K562 (cell line): ENCODE data around the gene PCYT1A. TPM values are rescaled to one million over a fixed set of nuclear protein-coding genes. Genes with fewer than 3 reads are reported as not detected.

ENCODE experiments used
- ATAC-seq: fragments of 200-7000 bp; cut with Tn5 transposase; 3 replicates; pipeline ENCODE4 v1.9.1; 2020; ENCODE audit warnings: moderate library complexity
- BruUV-seq: library from RNA; stranded (reverse); fragments of 400-500 nt; replicated peaks from 2 replicates; lab custom pipeline; 2021; lab: Mats Ljungman, UMichigan
- CTCF ChIA-PET: fragments of 300-600 bp; formaldehyde crosslinking; extraction: SDS; loops from one replicate; lab custom pipeline; 2021; ENCODE audit warnings: low intra/inter-chr PET ratio; lab: Yijun Ruan, JAX
- POLR2A ChIA-PET: fragments of 300-600, 350-650 bp; sonication (Branson Sonifier 250); formaldehyde crosslinking; extraction: SDS; loops from one replicate; lab custom pipeline; 2021; ENCODE audit warnings: antibody characterized with exemption, inconsistent platforms; lab: Yijun Ruan, JAX
- DNase-seq, 4 experiments: peaks; one replicate each; pipeline versions ENCODE4 v3.0.0 to v3.0.0-alpha.2; 2011 to 2018; ENCODE audit warnings: low spot score in 3 of 4, mixed read lengths in 3 of 4; ENCODE audit errors: extremely low read depth in 1 of 4
- FAIRE-seq: peaks from 2 replicates; lab custom pipeline; 2011; peaks lifted over from hg19 to GRCh38; lab: Jason Lieb, UNC
- H2AFZ ChIP-seq: 2 replicates; pipeline ENCODE4 v1.6.0; 2011; ENCODE audit warnings: low read depth, low read length, control low read depth, inconsistent platforms
- H3K27ac ChIP-seq: fragments of 200-600 bp; 3 replicates; pipeline ENCODE4 v1.8.0; 2011; ENCODE audit warnings: low read depth, mild to moderate bottlenecking, control low read depth, inconsistent platforms, low read length, moderate library complexity, mixed read lengths; ENCODE audit errors: extremely low read depth
- H3K27me3 ChIP-seq, 2 experiments: fragments of 300-600 bp in 1 of 2; 2 replicates in 1 of 2; 3 replicates in 1 of 2; pipeline versions ENCODE4 v1.6.0 to v1.8.0; 2011; ENCODE audit warnings: inconsistent platforms in 2 of 2, low read length in 2 of 2, mild to moderate bottlenecking in 1 of 2, mixed read lengths in 1 of 2, moderate library complexity in 1 of 2; ENCODE audit not compliant: control insufficient read depth in 2 of 2, insufficient read depth in 2 of 2
- H3K36me3 ChIP-seq: fragments of 300-600 bp; 3 replicates; pipeline ENCODE4 v1.8.0; 2011; ENCODE audit warnings: mild to moderate bottlenecking, low read length, inconsistent platforms; ENCODE audit not compliant: control insufficient read depth, insufficient read depth
- H3K4me1 ChIP-seq, 2 experiments: fragments of 200-600 bp in 1 of 2; replicated peaks in 1 of 2; 2 replicates in 1 of 2; 3 replicates in 1 of 2; pipeline versions ENCODE4 v1.5.1 to v1.8.0; 2011; ENCODE audit warnings: inconsistent platforms in 2 of 2, low read length in 2 of 2, mild to moderate bottlenecking in 1 of 2, mixed read lengths in 1 of 2, moderate library complexity in 1 of 2; ENCODE audit not compliant: control insufficient read depth in 2 of 2, insufficient read depth in 2 of 2
- H3K4me2 ChIP-seq: 2 replicates; pipeline ENCODE4 v1.6.1; 2011; ENCODE audit warnings: low read length, control low read depth, inconsistent platforms, mixed read lengths; ENCODE audit not compliant: insufficient read depth
- H3K4me3 ChIP-seq: fragments of 200-600 bp; sonication (generic), shearing (Covaris generic); 2 replicates; pipeline ENCODE4 v1.5.1; 2016; ENCODE audit warnings: control low read depth, inconsistent platforms
- H3K79me2 ChIP-seq: fragments of 200-600 bp; 3 replicates; pipeline ENCODE4 v1.8.0; 2011; ENCODE audit warnings: low read length, inconsistent platforms; ENCODE audit not compliant: control insufficient read depth, insufficient read depth
- H3K9ac ChIP-seq, 2 experiments: 2 replicates each; pipeline versions ENCODE4 v1.6.0 to v1.6.1; 2011; ENCODE audit warnings: low read depth in 2 of 2, low read length in 2 of 2, control low read depth in 1 of 2, inconsistent platforms in 1 of 2, mild to moderate bottlenecking in 1 of 2, mixed read lengths in 1 of 2; ENCODE audit not compliant: insufficient read depth in 1 of 2
- H3K9me1 ChIP-seq: one replicate; pipeline ENCODE4 v1.6.0; 2011; ENCODE audit warnings: inconsistent platforms, mild to moderate bottlenecking, low read length, moderate library complexity; ENCODE audit not compliant: control insufficient read depth, insufficient read depth
- H3K9me3 ChIP-seq: replicated peaks from 2 replicates; pipeline ENCODE4 v1.5.1; 2011; ENCODE audit warnings: low read depth, low read length, inconsistent platforms; ENCODE audit not compliant: control insufficient read depth, insufficient read depth
- H4K20me1 ChIP-seq: replicated peaks from 2 replicates; pipeline ENCODE4 v1.6.1; 2011; ENCODE audit warnings: low read length, inconsistent platforms, mixed read lengths; ENCODE audit not compliant: control insufficient read depth, insufficient read depth
- ARID1B ChIP-seq: fragments of 450-650 bp; IDR thresholded peaks from 2 replicates; pipeline ENCODE4 v1.6.1; 2016; ENCODE audit warnings: antibody characterized with exemption, mild to moderate bottlenecking, inconsistent platforms
- ARID2 ChIP-seq: fragments of 450-650 bp; IDR thresholded peaks from 2 replicates; pipeline ENCODE4 v1.6.1; 2017; ENCODE audit warnings: antibody characterized with exemption, mild to moderate bottlenecking
- CGGBP1 ChIP-seq: fragments of 250-450 bp; sonication (Bioruptor Pico); IDR thresholded peaks from 2 replicates; pipeline ENCODE4 v1.9.0; 2021; ENCODE audit warnings: mild to moderate bottlenecking
- ELK3 ChIP-seq: fragments of 450-650 bp; formaldehyde crosslinking; IDR thresholded peaks from 2 replicates; pipeline ENCODE4 v1.4.0; 2020; ENCODE audit warnings: mild to moderate bottlenecking
- FOXA1 ChIP-seq: fragments of 450-650 bp; IDR thresholded peaks from 2 replicates; pipeline ENCODE4 v1.6.1; 2016; ENCODE audit warnings: mild to moderate bottlenecking, borderline replicate concordance
- FOXA3 ChIP-seq, 2 experiments: fragments of 450-650 bp in 1 of 2; sonication (generic) in 1 of 2; formaldehyde crosslinking; IDR thresholded peaks in 1 of 2; conservative IDR thresholded peaks in 1 of 2; 2 replicates each; pipeline versions ENCODE4 v1.4.0 to v1.8.0; 2020 to 2022; ENCODE audit warnings: mild to moderate bottlenecking in 2 of 2, missing genetic modification reagents in 1 of 2
- HNRNPH1 ChIP-seq: fragments of 200-400 bp; formaldehyde crosslinking; optimal IDR thresholded peaks from 2 replicates; pipeline ENCODE3; 2017; ENCODE audit warnings: low read depth, mild to moderate bottlenecking, low read length, moderate library complexity
- JUNB ChIP-seq: fragments of 450-650 bp; formaldehyde crosslinking; conservative IDR thresholded peaks from 2 replicates; pipeline ENCODE4 v1.4.0; 2020; ENCODE audit warnings: mild to moderate bottlenecking
- KDM5B ChIP-seq: fragments of 200-600 bp; sonication (generic); IDR thresholded peaks from 2 replicates; pipeline ENCODE4 v1.6.1; 2012; ENCODE audit warnings: low read depth, mild to moderate bottlenecking, moderate library complexity, low read length, control low read depth, inconsistent platforms; ENCODE audit not compliant: insufficient replicate concordance
- NFIC ChIP-seq: fragments of 450-650 bp; IDR thresholded peaks from 2 replicates; pipeline ENCODE4 v1.6.1; 2017; ENCODE audit warnings: mild to moderate bottlenecking, inconsistent platforms
- PTBP1 ChIP-seq: fragments of 200-400 bp; formaldehyde crosslinking; IDR thresholded peaks from 2 replicates; pipeline ENCODE4 v1.6.1; 2017; ENCODE audit warnings: low read depth, low read length
- THRAP3 ChIP-seq: fragments of 450-650 bp; IDR thresholded peaks from 2 replicates; pipeline ENCODE4 v1.6.1; 2016; ENCODE audit warnings: mild to moderate bottlenecking, inconsistent platforms, borderline replicate concordance
- USF2 ChIP-seq: sonication (generic); formaldehyde crosslinking; IDR thresholded peaks from 2 replicates; pipeline ENCODE4 v1.5.0; 2020; ENCODE audit warnings: missing genetic modification reagents
- ZBTB43 ChIP-seq: sonication (generic); formaldehyde crosslinking; IDR thresholded peaks from 2 replicates; pipeline ENCODE4 v1.8.0; 2023; ENCODE audit warnings: mild to moderate bottlenecking, missing genetic modification reagents
- ZNF12 ChIP-seq: sonication (generic); formaldehyde crosslinking; IDR thresholded peaks from 2 replicates; pipeline ENCODE4 v1.4.0; 2020; ENCODE audit warnings: mild to moderate bottlenecking, missing genetic modification reagents
- ZNF143 ChIP-seq: sonication (generic); formaldehyde crosslinking; IDR thresholded peaks from 2 replicates; pipeline ENCODE4 v1.9.0; 2022; ENCODE audit warnings: mild to moderate bottlenecking, missing genetic modification reagents
- ZNF384 ChIP-seq: IDR thresholded peaks from 2 replicates; pipeline ENCODE4 v1.6.1; 2012; ENCODE audit warnings: low read depth, low read length, improper control_type of control experiment
- ZNF444 ChIP-seq: fragments of 250-450 bp; sonication (Bioruptor Pico); IDR thresholded peaks from 2 replicates; pipeline ENCODE4 v1.4.0; 2020; ENCODE audit warnings: mild to moderate bottlenecking, moderate library complexity
- ZNF764 ChIP-seq: fragments of 250-450 bp; sonication (Bioruptor Pico); IDR thresholded peaks from 2 replicates; pipeline ENCODE4 v1.4.0; 2020; ENCODE audit warnings: low read depth, mild to moderate bottlenecking, moderate library complexity
- ZSCAN32 ChIP-seq: fragments of 450-650 bp; formaldehyde crosslinking; IDR thresholded peaks from 2 replicates; pipeline ENCODE4 v1.4.0; 2020; ENCODE audit warnings: mild to moderate bottlenecking, moderate library complexity
- WGBS: fragments of 100-300 bp; shearing (Covaris generic); methylation state at CpG from one replicate; pipeline ENCODE4 v1.1.6; 2016; ENCODE audit warnings: low coverage, mixed read lengths; ENCODE audit not compliant: insufficient coverage; ENCODE audit errors: missing lambda C conversion rate; 5-methylcytosine and 5-hydroxymethylcytosine counted together
- in situ Hi-C: fragments of 300-500 bp; cut with MboI; formaldehyde crosslinking; loops from 4 replicates; pipeline ENCODE4 v1.15.0; 2018; ENCODE audit warnings: inconsistent platforms, mixed read lengths
- intact Hi-C: fragments of 100-400 bp; cut with micrococcal nuclease; formaldehyde crosslinking; loops from 2 replicates; pipeline ENCODE4 v1.14.2; 2022
- polyA plus RNA-seq, 8 experiments: library from polyadenylated mRNA; depleted of rRNA in 4 of 8; stranded (reverse) in 5 of 8; unstranded in 3 of 8; fragments of >200 nt; fragmentation: Nextera tagmentation in 2 of 8; fragmentation: Illumina TruSeq in 1 of 8; extraction: Ambion mirVana in 2 of 8; extraction: Trizol in 1 of 8; gene quantifications; 2 replicates each; pipeline versions ENCODE4 v1.2.1 to v1.2.3, GENCODE V29; 2011 to 2014; ENCODE audit warnings: inconsistent platforms in 1 of 8, missing spikeins in 1 of 8
- total RNA-seq, 7 experiments: library from RNA; depleted of rRNA in 6 of 7; stranded (reverse); fragments of >200 nt in 6 of 7; fragmentation: Illumina TruSeq in 2 of 7; extraction: Trizol in 2 of 7; gene quantifications; 2 replicates each; pipeline versions ENCODE4 v1.2.1 to v1.2.3, GENCODE V29; 2011 to 2021; ENCODE audit warnings: low replicate concordance in 1 of 7

PCYT1A gene
- total and polyA plus RNA-seq, 9 of the 15 experiments (the other 6 are each of a cell fraction or from before 2014, with no cell fraction given) = 13.4 to 62.8 (median 49.4) TPM

GRCh38 chr3:196207833-196208607 lies 79.5 kb downstream of the PCYT1A start:
- FAIRE-seq = peak; percentile 61
- no peaks in the 10 kb centered on the region for H4K20me1 ChIP-seq
- peak overlapping the region; percentile 99 for H2AFZ ChIP-seq
- peaks cover 15 to 43% of the 10 kb centered on the region in 2 experiments; a peak in 4 of 5 replicates for H3K4me1 ChIP-seq
- no peaks in the 10 kb centered on the region for H3K79me2 ChIP-seq
- intact Hi-C loops = no loop called here
- H3K4me2 ChIP-seq = peak overlapping the region; percentile 85
- no peaks in the 10 kb centered on the region for H3K27me3 ChIP-seq
- peak overlapping the region; percentile 58 for H3K4me3 ChIP-seq
- no TSS peak for BruUV-seq
- peak overlapping the region; percentile 19 to 83; a peak in 3 of 4 replicates for H3K9ac ChIP-seq
- no peaks in the 10 kb centered on the region for H3K9me1 ChIP-seq
- H3K36me3 ChIP-seq = no peaks in the 10 kb centered on the region
- WGBS = 1% methylated on average over 34 of the region's 49 CpGs
- H3K9me3 ChIP-seq = no peaks in the 10 kb centered on the region
- H3K27ac ChIP-seq = no peak overlapping the region
- ATAC-seq = peak; percentile 94
- POLR2A ChIA-PET = interaction anchor here (1.2 kb wide), 1 partner anchor 158 kb away, joined by 7 read pairs; no protein-coding TSS in a partner anchor
- in situ Hi-C loops = loop anchor here (25.0 kb wide), 1 partner anchor 496 kb away; the partner anchor contains the start of gene MUC20
- DNase-seq = peak; percentile 94 to 100 (median 100)
- CTCF ChIA-PET = no interaction called here
- TF ChIP-seq ZNF444 (CRISPR knock-in tag) (no peak), JUNB (CRISPR knock-in tag) (no peak), HNRNPH1 (no peak), ZSCAN32 (CRISPR knock-in tag) (no peak), THRAP3 (peak; percentile 84; the same call in 1 of the 2 replicates), PTBP1 (no peak), ZNF12 (CRISPR knock-in tag) (no peak), ARID2 (0 out of 2 replicates have a peak, but pooled peaks have one; percentile 16), ARID1B (peak; percentile 50), CGGBP1 (CRISPR knock-in tag) (no peak), ZBTB43 (CRISPR knock-in tag) (no peak), FOXA3 (CRISPR knock-in tag; conservative IDR thresholded peaks at IDR 0.05 in 1 of 2, IDR thresholded peaks at IDR 0.05 in 1 of 2) (no peak), ZNF384 (no peak), KDM5B (no peak), USF2 (peak; percentile 73), NFIC (no peak), ZNF143 (CRISPR knock-in tag) (no peak), FOXA1 (no peak), ELK3 (CRISPR knock-in tag) (no peak), ZNF764 (no peak)
